ENCODE data around the gene TGM3. TPM values are rescaled to one million over a fixed set of nuclear protein-coding genes. Genes with fewer than 3 reads are reported as not detected.

The TGM3 gene
- total RNA-seq, 1 donor from 2014 or later, result not detected

DNA sequence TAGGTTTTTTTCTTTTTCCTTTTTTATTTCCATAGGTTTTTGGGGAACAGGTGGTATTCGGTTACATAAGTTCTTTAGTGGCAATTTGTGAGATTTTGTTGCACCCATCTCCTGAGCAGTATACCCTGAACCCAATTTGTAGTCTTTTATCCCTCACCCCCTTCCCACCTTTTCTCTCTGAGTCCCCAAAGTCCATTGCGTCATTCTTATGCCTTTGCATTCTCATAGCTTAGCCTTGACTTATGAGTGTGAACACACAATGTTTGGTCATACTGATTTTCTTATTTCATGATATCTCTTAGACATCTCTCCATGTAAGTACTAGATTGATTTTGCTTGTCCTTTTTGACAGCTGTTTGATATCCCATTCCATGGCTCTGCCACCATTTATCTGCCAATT, 27.2 kb downstream of the TGM3 start:
- H3K27ac Mint-ChIP-seq, result no peak overlapping the region
- no peaks in the 10 kb centered on the region for H3K9me3 Mint-ChIP-seq
- DNase-seq (ENCODE audit: low spot score), result no peak
- intact Hi-C loops (cut with micrococcal nuclease), result no loop called here
- no peak overlapping the region for H3K4me3 Mint-ChIP-seq (ENCODE audit: low read depth)
- H3K27me3 Mint-ChIP-seq (ENCODE audit: low read depth), result peaks cover 18% of the 10 kb centered on the region
- no peaks in the 10 kb centered on the region for H3K36me3 Mint-ChIP-seq (ENCODE audit: low read depth)
- H3K4me1 Mint-ChIP-seq (ENCODE audit: low read depth), result no peaks in the 10 kb centered on the region

DNA sequence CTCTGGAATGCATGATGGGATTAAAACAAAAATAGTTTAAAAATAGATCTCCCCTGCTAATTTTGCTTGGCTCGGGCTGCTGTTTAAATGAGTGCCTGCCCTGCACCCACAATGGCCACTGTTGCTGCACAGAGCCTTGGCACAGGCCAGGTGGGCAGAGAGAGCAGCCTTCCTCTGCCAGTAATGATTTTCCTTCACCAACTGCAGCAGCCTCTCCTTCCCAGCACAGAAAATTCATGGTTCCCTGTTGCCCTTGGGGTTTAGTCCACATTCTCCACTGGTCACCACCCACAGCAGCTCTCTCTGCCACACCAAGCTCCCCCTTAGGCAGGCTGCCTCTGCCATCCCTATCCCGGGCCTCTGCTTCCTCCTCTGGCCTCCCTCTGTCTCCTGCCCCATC, 30.2 kb downstream of the TGM3 start:
- Mint-ChIP-seq H3K27me3 (ENCODE audit: low read depth) (peaks cover 16% of the 10 kb centered on the region), H3K9me3 (no peaks in the 10 kb centered on the region), H3K36me3 (ENCODE audit: low read depth) (no peaks in the 10 kb centered on the region), H3K4me3 (ENCODE audit: low read depth) (no peak overlapping the region), H3K4me1 (ENCODE audit: low read depth) (no peaks in the 10 kb centered on the region), H3K27ac (no peak overlapping the region)
- intact Hi-C loops (cut with micrococcal nuclease), result no loop called here
- no peak for DNase-seq (ENCODE audit: low spot score)

DNA sequence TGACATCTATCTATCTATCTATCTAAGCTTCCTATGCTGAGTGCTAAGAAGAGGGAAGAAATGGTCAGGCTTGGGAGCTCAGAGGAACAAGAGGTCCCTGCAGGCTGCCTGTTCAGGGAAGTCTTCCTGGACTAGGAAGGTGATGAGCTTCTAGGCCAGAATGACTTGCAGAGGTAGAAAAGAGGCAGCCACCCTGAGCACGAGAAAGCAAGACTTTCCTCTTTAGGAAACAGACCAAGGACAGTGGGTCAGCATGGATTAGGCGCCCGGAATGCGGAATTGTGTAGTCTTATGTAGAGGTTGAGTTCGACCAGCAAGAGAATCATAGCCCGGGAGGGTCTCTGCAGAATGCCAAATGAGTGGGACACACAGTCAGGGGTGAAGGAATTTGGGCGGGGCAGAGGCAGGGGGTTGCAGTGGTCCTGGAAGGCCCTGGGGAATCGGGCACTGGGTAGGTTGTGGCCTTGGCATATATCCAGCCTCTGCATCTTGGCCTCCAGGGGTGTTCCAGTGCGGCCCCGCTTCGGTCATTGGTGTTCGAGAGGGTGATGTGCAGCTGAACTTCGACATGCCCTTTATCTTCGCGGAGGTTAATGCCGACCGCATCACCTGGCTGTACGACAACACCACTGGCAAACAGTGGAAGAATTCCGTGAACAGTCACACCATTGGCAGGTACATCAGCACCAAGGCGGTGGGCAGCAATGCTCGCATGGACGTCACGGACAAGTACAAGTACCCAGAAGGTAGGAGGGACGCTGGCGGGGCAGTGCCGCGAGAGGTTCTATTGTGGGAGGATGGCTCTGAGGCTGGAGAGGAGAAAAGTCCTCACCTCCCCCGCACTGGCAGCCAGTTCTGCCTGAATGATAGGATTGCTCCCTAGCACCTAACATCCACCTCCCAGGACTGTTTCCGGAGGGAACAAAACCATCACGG, 32.1 kb downstream of the TGM3 start:
- intact Hi-C loops (cut with micrococcal nuclease), result no loop called here
- H3K27me3 Mint-ChIP-seq (ENCODE audit: low read depth), result peaks cover 13% of the 10 kb centered on the region
- no peaks in the 10 kb centered on the region for H3K9me3 Mint-ChIP-seq
- H3K36me3 Mint-ChIP-seq (ENCODE audit: low read depth), result no peaks in the 10 kb centered on the region
- no peak overlapping the region for H3K27ac Mint-ChIP-seq
- DNase-seq (ENCODE audit: low spot score), result no peak
- no peak overlapping the region for H3K4me3 Mint-ChIP-seq (ENCODE audit: low read depth)
- H3K4me1 Mint-ChIP-seq (ENCODE audit: low read depth), result no peaks in the 10 kb centered on the region

DNA sequence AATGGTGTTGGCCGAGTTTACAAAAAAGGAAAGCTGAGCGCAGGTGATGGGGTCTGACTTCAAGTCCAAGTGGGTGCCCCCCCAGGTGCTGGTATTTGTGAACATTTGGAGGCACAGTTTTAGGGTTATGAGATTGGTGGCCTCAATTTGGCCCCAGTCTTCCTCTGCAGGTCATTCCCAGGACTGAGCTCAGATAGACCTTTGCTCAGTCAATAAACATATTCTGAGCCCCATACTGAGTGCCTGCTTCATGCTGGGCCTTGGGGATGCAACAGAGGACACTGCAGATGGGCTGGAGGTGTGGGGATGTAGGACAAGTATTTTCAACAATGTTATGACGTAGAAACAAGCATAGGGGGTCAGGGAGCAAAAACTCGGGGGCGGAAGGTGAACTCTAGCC, 33.5 kb downstream of the TGM3 start:
- Mint-ChIP-seq H3K4me3 (ENCODE audit: low read depth) (no peak overlapping the region), H3K9me3 (no peaks in the 10 kb centered on the region), H3K4me1 (ENCODE audit: low read depth) (no peaks in the 10 kb centered on the region), H3K36me3 (ENCODE audit: low read depth) (no peaks in the 10 kb centered on the region), H3K27me3 (ENCODE audit: low read depth) (peaks cover 4% of the 10 kb centered on the region), H3K27ac (no peak overlapping the region)
- intact Hi-C loops (cut with micrococcal nuclease), result no loop called here
- no peak for DNase-seq (ENCODE audit: low spot score)

DNA sequence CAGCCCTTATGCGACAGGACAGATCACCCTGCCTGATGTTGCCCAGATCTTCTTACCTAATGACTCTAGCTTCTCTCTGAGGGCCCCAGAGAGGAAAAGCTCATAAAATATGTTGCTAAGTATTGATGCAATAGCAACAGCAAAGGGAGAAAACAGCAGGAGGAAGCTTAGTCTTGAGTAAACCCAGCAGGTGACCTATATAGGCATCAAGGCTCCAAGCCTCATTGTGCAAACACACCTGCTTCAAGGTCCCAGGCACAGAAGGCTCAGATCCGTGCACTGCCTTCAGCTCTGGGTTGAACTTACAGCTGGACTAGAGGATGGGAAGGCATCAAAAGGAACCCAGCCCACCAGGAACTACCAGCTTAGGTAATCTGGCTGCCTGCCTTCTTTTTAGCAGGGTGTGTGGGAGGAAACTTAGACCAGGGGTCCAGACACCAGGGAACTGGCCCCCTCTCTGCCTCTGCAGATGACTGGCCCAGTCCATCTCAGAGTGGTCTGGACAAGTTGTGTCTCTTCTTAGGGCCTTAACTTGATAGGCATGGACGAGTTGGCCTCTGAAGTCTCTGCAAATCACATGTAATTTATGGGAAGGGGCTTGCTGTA, 34.4 kb downstream of the TGM3 start:
- Mint-ChIP-seq H3K36me3 (ENCODE audit: low read depth) (no peaks in the 10 kb centered on the region), H3K27me3 (ENCODE audit: low read depth) (no peaks in the 10 kb centered on the region)
- intact Hi-C loops (cut with micrococcal nuclease), result no loop called here

DNA sequence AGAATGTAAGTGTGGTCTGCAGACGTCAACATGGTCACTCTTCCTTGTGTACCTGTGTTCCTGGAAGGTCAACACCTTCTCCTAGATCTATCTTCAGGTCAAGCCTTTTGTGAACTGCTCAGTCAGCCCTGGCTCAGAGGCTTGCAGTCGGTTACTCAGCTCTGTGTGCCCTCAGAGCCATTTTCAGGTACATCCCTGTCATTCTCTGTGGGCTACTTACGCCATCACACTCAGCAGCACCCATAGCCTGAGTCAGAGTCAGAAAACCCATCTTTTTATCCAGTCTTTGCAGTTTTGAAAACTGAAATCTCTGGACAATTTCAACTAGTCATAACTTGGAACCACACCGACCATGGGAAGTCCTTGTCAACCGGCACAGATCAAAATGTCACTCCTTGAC, 35.3 kb downstream of the TGM3 start:
- H3K27ac Mint-ChIP-seq, result no peak overlapping the region
- DNase-seq (ENCODE audit: low spot score), result no peak
- H3K27me3 Mint-ChIP-seq (ENCODE audit: low read depth), result no peaks in the 10 kb centered on the region
- no peaks in the 10 kb centered on the region for H3K36me3 Mint-ChIP-seq (ENCODE audit: low read depth)
- no peaks in the 10 kb centered on the region for H3K4me1 Mint-ChIP-seq (ENCODE audit: low read depth)
- intact Hi-C loops (cut with micrococcal nuclease), result no loop called here
- no peaks in the 10 kb centered on the region for H3K9me3 Mint-ChIP-seq
- H3K4me3 Mint-ChIP-seq (ENCODE audit: low read depth), result no peak overlapping the region

More for the DNA sequence above, 34.4 kb downstream of the TGM3 start:
- no peak for DNase-seq (ENCODE audit: low spot score)
- Mint-ChIP-seq H3K9me3 (no peaks in the 10 kb centered on the region), H3K27ac (no peak overlapping the region), H3K4me3 (ENCODE audit: low read depth) (no peak overlapping the region), H3K4me1 (ENCODE audit: low read depth) (no peaks in the 10 kb centered on the region)

DNA sequence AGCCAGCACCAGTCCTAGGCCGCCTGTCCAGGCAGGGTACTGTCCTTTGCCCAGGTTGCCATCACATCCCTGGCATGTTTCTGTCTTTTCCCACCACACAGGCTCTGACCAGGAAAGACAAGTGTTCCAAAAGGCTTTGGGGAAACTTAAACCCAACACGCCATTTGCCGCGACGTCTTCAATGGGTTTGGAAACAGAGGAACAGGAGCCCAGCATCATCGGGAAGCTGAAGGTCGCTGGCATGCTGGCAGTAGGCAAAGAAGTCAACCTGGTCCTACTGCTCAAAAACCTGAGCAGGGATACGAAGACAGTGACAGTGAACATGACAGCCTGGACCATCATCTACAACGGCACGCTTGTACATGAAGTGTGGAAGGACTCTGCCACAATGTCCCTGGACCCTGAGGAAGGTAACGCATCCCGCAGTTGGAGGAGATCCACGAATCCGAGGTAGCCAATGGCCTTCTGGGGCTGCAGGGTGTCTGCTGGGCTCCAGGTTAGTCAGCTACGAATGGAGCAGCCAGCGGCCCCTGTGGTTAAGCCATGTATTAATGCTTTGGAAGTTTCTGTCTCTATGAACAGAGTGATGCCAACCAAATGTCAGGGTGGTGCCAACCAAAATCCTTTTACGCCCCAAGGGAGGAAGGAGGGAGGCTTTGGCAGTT, 36.2 kb downstream of the TGM3 start:
- Mint-ChIP-seq H3K27ac (no peak overlapping the region), H3K9me3 (no peaks in the 10 kb centered on the region), H3K4me3 (ENCODE audit: low read depth) (no peak overlapping the region), H3K4me1 (ENCODE audit: low read depth) (no peaks in the 10 kb centered on the region), H3K36me3 (ENCODE audit: low read depth) (no peaks in the 10 kb centered on the region), H3K27me3 (ENCODE audit: low read depth) (no peaks in the 10 kb centered on the region)
- DNase-seq (ENCODE audit: low spot score), result no peak
- intact Hi-C loops (cut with micrococcal nuclease), result no loop called here

DNA sequence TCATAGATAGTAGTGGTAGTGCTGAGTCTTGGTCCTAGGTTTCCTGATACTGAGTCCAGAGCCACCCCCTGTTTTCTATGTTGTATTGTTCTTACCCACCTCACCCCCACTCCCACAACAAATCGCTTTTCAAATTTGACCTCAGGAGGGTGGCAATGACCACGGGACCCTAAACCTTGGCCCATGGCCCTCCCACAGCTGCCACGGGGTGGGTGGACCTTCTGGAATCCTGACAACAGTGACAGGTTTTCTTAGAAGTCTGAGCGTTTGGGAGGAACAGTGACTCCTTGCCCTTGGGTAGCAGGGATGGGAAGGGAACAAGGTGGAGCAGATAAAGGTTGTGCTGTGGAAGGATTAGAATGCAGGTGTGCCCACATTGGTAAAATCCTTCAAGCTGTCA, 36.9 kb downstream of the TGM3 start:
- Mint-ChIP-seq H3K4me3 (ENCODE audit: low read depth) (no peak overlapping the region), H3K4me1 (ENCODE audit: low read depth) (no peaks in the 10 kb centered on the region), H3K9me3 (no peaks in the 10 kb centered on the region), H3K27me3 (ENCODE audit: low read depth) (no peaks in the 10 kb centered on the region), H3K27ac (no peak overlapping the region), H3K36me3 (ENCODE audit: low read depth) (no peaks in the 10 kb centered on the region)
- no peak for DNase-seq (ENCODE audit: low spot score)
- intact Hi-C loops (cut with micrococcal nuclease), result no loop called here

DNA sequence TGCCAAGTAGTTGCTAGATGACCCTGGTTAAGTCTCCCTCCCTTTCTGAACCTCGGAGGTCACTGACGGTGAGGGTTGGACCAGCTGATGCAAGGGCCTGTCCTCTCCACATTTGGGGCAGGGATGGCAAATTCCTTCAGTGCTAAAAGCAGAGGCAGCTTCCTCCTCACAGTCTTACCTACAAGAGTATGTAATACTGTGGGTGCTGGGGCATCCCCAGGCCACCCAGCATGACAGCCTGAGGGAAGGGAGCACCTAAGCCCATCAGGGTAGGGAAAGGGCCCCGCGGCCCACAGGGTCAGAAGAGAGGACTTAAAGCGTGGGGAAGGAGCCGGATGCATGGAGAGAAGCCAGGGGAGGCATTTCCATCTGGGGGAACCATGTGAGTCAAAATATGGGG, 38.0 kb downstream of the TGM3 start:
- Mint-ChIP-seq H3K27me3 (ENCODE audit: low read depth) (no peaks in the 10 kb centered on the region), H3K9me3 (no peaks in the 10 kb centered on the region), H3K36me3 (ENCODE audit: low read depth) (no peaks in the 10 kb centered on the region), H3K27ac (no peak overlapping the region), H3K4me1 (ENCODE audit: low read depth) (no peaks in the 10 kb centered on the region), H3K4me3 (ENCODE audit: low read depth) (no peak overlapping the region)
- DNase-seq (ENCODE audit: low spot score), result no peak
- intact Hi-C loops (cut with micrococcal nuclease), result no loop called here

DNA sequence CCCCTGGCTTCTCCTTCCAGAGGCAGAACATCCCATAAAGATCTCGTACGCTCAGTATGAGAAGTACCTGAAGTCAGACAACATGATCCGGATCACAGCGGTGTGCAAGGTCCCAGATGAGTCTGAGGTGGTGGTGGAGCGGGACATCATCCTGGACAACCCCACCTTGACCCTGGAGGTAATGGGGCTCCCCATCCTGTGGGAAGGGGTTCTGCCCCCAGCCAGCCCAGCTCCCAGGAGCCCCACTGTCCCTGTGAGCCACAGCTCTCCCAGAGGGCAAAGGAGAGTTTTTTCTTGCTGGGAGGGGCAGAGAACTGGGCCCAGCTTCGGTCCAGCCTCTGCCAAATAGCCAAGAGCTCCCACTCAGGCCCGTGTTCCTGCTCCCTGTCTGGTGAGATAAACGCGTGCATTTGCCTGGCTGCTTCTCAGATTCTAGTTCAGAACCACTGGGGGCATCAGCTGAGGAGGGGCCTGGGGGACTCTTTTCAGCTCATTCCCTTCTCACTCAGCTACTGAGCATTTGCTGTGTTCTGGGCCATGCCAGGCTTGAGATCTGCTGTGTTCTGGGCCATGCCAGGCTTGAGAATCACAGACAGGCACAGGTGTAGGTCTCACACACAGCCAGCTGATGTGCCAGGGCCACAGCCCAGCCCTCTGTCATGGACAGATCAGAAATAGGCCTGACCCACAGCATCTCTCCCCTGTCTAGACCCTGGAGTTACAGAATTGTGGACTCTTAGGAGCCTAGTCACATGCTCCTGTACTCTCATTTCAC, 39.5 kb downstream of the TGM3 start:
- H3K27ac Mint-ChIP-seq, result no peak overlapping the region

DNA sequence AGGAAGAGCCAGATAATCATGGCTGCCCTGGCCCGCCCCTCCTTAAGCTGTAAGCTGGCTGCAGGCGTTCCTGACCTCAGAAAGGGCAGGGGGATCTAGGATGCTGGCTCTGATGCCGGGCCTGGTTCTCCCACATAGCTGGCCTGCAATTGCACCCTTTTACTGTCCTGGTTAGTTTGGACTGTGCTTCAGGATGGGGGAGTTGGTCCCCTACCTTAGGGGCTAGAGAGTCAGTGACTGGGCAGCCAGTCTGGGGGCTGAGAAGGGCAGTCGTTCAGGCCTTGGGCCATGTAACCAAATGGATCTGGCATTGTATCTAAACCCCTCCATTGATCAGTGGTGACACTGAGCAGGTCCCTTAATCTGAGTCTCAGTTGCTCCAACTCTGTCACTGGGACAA, 40.7 kb downstream of the TGM3 start:
- Mint-ChIP-seq H3K4me3 (ENCODE audit: low read depth) (no peak overlapping the region), H3K27me3 (ENCODE audit: low read depth) (no peaks in the 10 kb centered on the region), H3K36me3 (ENCODE audit: low read depth) (no peaks in the 10 kb centered on the region), H3K9me3 (no peaks in the 10 kb centered on the region), H3K4me1 (ENCODE audit: low read depth) (no peaks in the 10 kb centered on the region), H3K27ac (no peak overlapping the region)
- no peak for DNase-seq (ENCODE audit: low spot score)
- intact Hi-C loops (cut with micrococcal nuclease), result no loop called here

More for the DNA sequence above, 39.5 kb downstream of the TGM3 start:
- no peak for DNase-seq (ENCODE audit: low spot score)
- intact Hi-C loops (cut with micrococcal nuclease), result no loop called here
- no peak overlapping the region for H3K4me3 Mint-ChIP-seq (ENCODE audit: low read depth)
- H3K9me3 Mint-ChIP-seq, result no peaks in the 10 kb centered on the region
- H3K27me3 Mint-ChIP-seq (ENCODE audit: low read depth), result no peaks in the 10 kb centered on the region
- H3K4me1 Mint-ChIP-seq (ENCODE audit: low read depth), result no peaks in the 10 kb centered on the region
- no peaks in the 10 kb centered on the region for H3K36me3 Mint-ChIP-seq (ENCODE audit: low read depth)

DNA sequence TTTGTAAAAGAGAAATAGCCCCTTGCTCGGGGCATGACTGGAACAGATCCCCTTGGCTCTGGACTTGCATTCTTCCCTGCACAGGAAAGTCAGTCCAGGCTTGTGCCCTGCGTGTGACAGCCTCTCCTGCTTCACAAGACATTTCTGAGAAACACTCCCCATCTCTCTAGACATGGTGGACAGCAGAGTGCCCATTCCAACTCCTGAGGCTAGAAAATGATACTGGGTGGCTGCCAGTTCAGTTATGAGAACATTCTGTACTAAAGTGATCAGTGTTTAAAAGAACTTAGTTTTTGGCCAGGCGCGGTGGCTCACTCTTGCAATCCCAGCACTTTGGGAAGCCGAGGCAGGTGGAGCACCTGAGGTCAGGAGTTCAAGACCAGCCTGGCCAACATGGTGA, 41.3 kb downstream of the TGM3 start:
- intact Hi-C loops (cut with micrococcal nuclease), result no loop called here
- no peaks in the 10 kb centered on the region for H3K9me3 Mint-ChIP-seq
- no peaks in the 10 kb centered on the region for H3K36me3 Mint-ChIP-seq (ENCODE audit: low read depth)
- peaks cover under 1% of the 10 kb centered on the region for H3K27me3 Mint-ChIP-seq (ENCODE audit: low read depth)
- H3K27ac Mint-ChIP-seq, result no peak overlapping the region
- H3K4me1 Mint-ChIP-seq (ENCODE audit: low read depth), result no peaks in the 10 kb centered on the region
- DNase-seq (ENCODE audit: low spot score), result no peak
- H3K4me3 Mint-ChIP-seq (ENCODE audit: low read depth), result no peak overlapping the region

All from activated T-helper 2 cell treated with anti-CD3 and anti-CD28 coated beads, Interferon-gamma antibody, Interleukin-2, Interleukin-4, amounts not matched to agents 10 μg/mL and 5 μg/mL and 100 μg/mL, durations not matched to agents 14 hours and 24 hours and 36 hours (primary cell).